ENCODE results near the gene CCND1.
"Not testable (repeated sequence)": the region's sequence is repeated elsewhere in the genome, so short reads cannot be mapped to it uniquely, and the experiment has no call there.

The CCND1 gene

GRCh38 chr11:69689484-69690319 lies 48.7 kb downstream of the CCND1 start:
- DNase-seq (ENCODE audit: low spot score): no peak

GRCh38 chr11:69691463-69691862 lies 50.5 kb downstream of the CCND1 start:
- DNase-seq (ENCODE audit: low spot score): no peak

GRCh38 chr11:69692422-69692821 lies 51.5 kb downstream of the CCND1 start:
- no peak for DNase-seq (ENCODE audit: low spot score)

- DNase-seq (ENCODE audit: low spot score): no peak
These were observed 53.8 kb downstream of the CCND1 start for GRCh38 chr11:69694781-69695180.

GRCh38 chr11:69695581-69695980 lies 54.6 kb downstream of the CCND1 start:
- DNase-seq (ENCODE audit: low spot score): no peak

- not testable (repeated sequence) for DNase-seq (ENCODE audit: low spot score)
These were observed 55.0 kb downstream of the CCND1 start for GRCh38 chr11:69695995-69696394.

GRCh38 chr11:69696749-69697468 lies 56.0 kb downstream of the CCND1 start:
- no peak for DNase-seq (ENCODE audit: low spot score)

GRCh38 chr11:69697469-69697843 lies 56.5 kb downstream of the CCND1 start:
- no peak for DNase-seq (ENCODE audit: low spot score)

- DNase-seq (ENCODE audit: low spot score): no peak
These were observed 56.9 kb downstream of the CCND1 start for GRCh38 chr11:69697861-69698260.

GRCh38 chr11:69698362-69698761 lies 57.4 kb downstream of the CCND1 start:
- no peak for DNase-seq (ENCODE audit: low spot score)

- DNase-seq (ENCODE audit: low spot score): peak; percentile 34
These were observed 58.3 kb downstream of the CCND1 start for GRCh38 chr11:69699213-69699612.

- DNase-seq (ENCODE audit: low spot score): peak; percentile 71
These were observed 59.6 kb downstream of the CCND1 start for GRCh38 chr11:69700278-69701140.

- no peak for DNase-seq (ENCODE audit: low spot score)
These were observed 61.3 kb downstream of the CCND1 start for GRCh38 chr11:69702239-69702691.

- DNase-seq (ENCODE audit: low spot score): no peak
These were observed 62.0 kb downstream of the CCND1 start for GRCh38 chr11:69702769-69703452.

GRCh38 chr11:69703453-69703767 lies 62.5 kb downstream of the CCND1 start:
- DNase-seq (ENCODE audit: low spot score): no peak
